Nephron progenitor cell (in vitro differentiated cells): ENCODE results near the gene GSTM5.
"Not testable (repeated sequence)": the region's sequence is repeated elsewhere in the genome, so short reads cannot be mapped to it uniquely, and the experiment has no call there.

Source experiments
- DNase-seq: peaks from one replicate; pipeline ENCODE4 v3.0.0; 2021
- H3K27ac Mint-ChIP-seq: 2 replicates; pipeline ENCODE4 v1.8.0; 2021; ENCODE audit warnings: mild to moderate bottlenecking, moderate library complexity, mixed read lengths
- H3K27me3 Mint-ChIP-seq: 2 replicates; pipeline ENCODE4 v1.8.0; 2021; ENCODE audit warnings: mild to moderate bottlenecking, low read depth, mixed read lengths; ENCODE audit not compliant: poor library complexity
- H3K36me3 Mint-ChIP-seq: 2 replicates; pipeline ENCODE4 v1.8.0; 2021; ENCODE audit warnings: low read depth, mixed read lengths
- H3K4me1 Mint-ChIP-seq: 2 replicates; pipeline ENCODE4 v1.8.0; 2021; ENCODE audit warnings: mixed read lengths
- H3K4me3 Mint-ChIP-seq: 2 replicates; pipeline ENCODE4 v1.8.0; 2021; ENCODE audit warnings: mild to moderate bottlenecking, moderate library complexity, mixed read lengths
- H3K9me3 Mint-ChIP-seq: 2 replicates; pipeline ENCODE4 v1.8.0; 2021; ENCODE audit warnings: mild to moderate bottlenecking, moderate library complexity, mixed read lengths
- CTCF ChIP-seq: fragments of 200-600 bp; sonication (generic); IDR thresholded peaks from 2 replicates; pipeline ENCODE4 v1.5.0; 2021; ENCODE audit warnings: antibody characterized with exemption

Gene GSTM5

GRCh38 chr1:109704173-109704572 lies 7.9 kb upstream of the GSTM5 start:
- Mint-ChIP-seq H3K36me3 (peaks cover 29% of the 10 kb centered on the region), H3K4me1 (no peaks in the 10 kb centered on the region), H3K27ac (no peak overlapping the region)

GRCh38 chr1:109705411-109705810 lies 6.6 kb upstream of the GSTM5 start:
- DNase-seq = no peak
- H3K9me3 Mint-ChIP-seq = peaks cover 53% of the 10 kb centered on the region

More at GRCh38 chr1:109704173-109704572, 7.9 kb upstream of the GSTM5 start:
- TF ChIP-seq CTCF = no peak
- Mint-ChIP-seq H3K9me3 (peaks cover 44% of the 10 kb centered on the region), H3K27me3 (no peaks in the 10 kb centered on the region), H3K4me3 (no peak overlapping the region)
- DNase-seq = no peak

GRCh38 chr1:109708949-109709348 lies 3.1 kb upstream of the GSTM5 start:
- H3K36me3 Mint-ChIP-seq = peaks cover 25% of the 10 kb centered on the region
- H3K27ac Mint-ChIP-seq, H3K27me3 Mint-ChIP-seq, DNase-seq, H3K4me1 Mint-ChIP-seq, H3K4me3 Mint-ChIP-seq: not testable (repeated sequence)
- peaks cover 40% of the 10 kb centered on the region for H3K9me3 Mint-ChIP-seq

More at GRCh38 chr1:109705411-109705810, 6.6 kb upstream of the GSTM5 start:
- no peaks in the 10 kb centered on the region for H3K4me1 Mint-ChIP-seq
- H3K27me3 Mint-ChIP-seq = no peaks in the 10 kb centered on the region
- H3K4me3 Mint-ChIP-seq = no peak overlapping the region
- peaks cover 34% of the 10 kb centered on the region for H3K36me3 Mint-ChIP-seq
- no peak overlapping the region for H3K27ac Mint-ChIP-seq
- no peak for TF ChIP-seq CTCF

GRCh38 chr1:109709822-109710221 lies 2.2 kb upstream of the GSTM5 start:
- not testable (repeated sequence) for DNase-seq

GRCh38 chr1:109712321-109712864 lies 342 bp downstream of the GSTM5 start:
- Mint-ChIP-seq H3K27me3 (peaks cover 16% of the 10 kb centered on the region), H3K4me3 (no peak overlapping the region), H3K4me1 (peaks cover 7% of the 10 kb centered on the region), H3K9me3 (peaks cover 26% of the 10 kb centered on the region), H3K36me3 (peaks cover 17% of the 10 kb centered on the region), H3K27ac (no peak overlapping the region)
- TF ChIP-seq CTCF = no peak
- no peak for DNase-seq

More at GRCh38 chr1:109709822-109710221, 2.2 kb upstream of the GSTM5 start:
- peaks cover 32% of the 10 kb centered on the region for H3K9me3 Mint-ChIP-seq
- H3K27me3 Mint-ChIP-seq = peaks cover 15% of the 10 kb centered on the region
- H3K36me3 Mint-ChIP-seq = peaks cover 17% of the 10 kb centered on the region
- not testable (repeated sequence) for H3K4me1 Mint-ChIP-seq, H3K4me3 Mint-ChIP-seq, H3K27ac Mint-ChIP-seq

- Mint-ChIP-seq H3K4me3 (no peak overlapping the region), H3K27me3 (peaks cover 20% of the 10 kb centered on the region), H3K36me3 (peaks cover 9% of the 10 kb centered on the region), H3K4me1 (peaks cover 7% of the 10 kb centered on the region), H3K27ac (no peak overlapping the region), H3K9me3 (peaks cover 14% of the 10 kb centered on the region)
- no peak for DNase-seq
- TF ChIP-seq CTCF = no peak
These were observed 1.6 kb downstream of the GSTM5 start for GRCh38 chr1:109713636-109714035.

GRCh38 chr1:109714661-109715372 lies 2.8 kb downstream of the GSTM5 start:
- Mint-ChIP-seq H3K27ac (no peak overlapping the region), H3K36me3 (no peaks in the 10 kb centered on the region), H3K9me3 (peaks cover 4% of the 10 kb centered on the region), H3K4me1 (peaks cover 7% of the 10 kb centered on the region), H3K4me3 (no peak overlapping the region), H3K27me3 (peaks cover 20% of the 10 kb centered on the region)
- TF ChIP-seq CTCF = no peak
- DNase-seq = no peak
